Duodenal mucosa (tissue), 2 donors: ENCODE measurements around the gene C6orf141.

Experiments used
- H3K27ac ChIP-seq: one replicate; pipeline ENCODE4 v1.7.0; 2013; ENCODE audit warnings: low read depth, low read length
- H3K27me3 ChIP-seq, 2 donors: one replicate each; pipeline ENCODE4 v1.7.0; 2013; ENCODE audit warnings: low read length in 2 of 2, control low read depth in 1 of 2; ENCODE audit not compliant: insufficient read depth in 2 of 2, control insufficient read depth in 1 of 2
- H3K36me3 ChIP-seq, 2 donors: one replicate each; pipeline ENCODE4 v1.7.0; 2013; ENCODE audit warnings: low read length in 2 of 2, control low read depth in 1 of 2; ENCODE audit not compliant: insufficient read depth in 2 of 2, control insufficient read depth in 1 of 2
- H3K4me1 ChIP-seq, 2 donors: one replicate each; pipeline ENCODE4 v1.7.0; 2013; ENCODE audit warnings: low read length in 2 of 2, control low read depth in 1 of 2; ENCODE audit not compliant: insufficient read depth in 2 of 2, control insufficient read depth in 1 of 2
- H3K4me3 ChIP-seq, 2 donors: one replicate each; pipeline ENCODE4 v1.7.0; 2013; ENCODE audit warnings: low read length in 2 of 2, low read depth in 1 of 2
- H3K9ac ChIP-seq, 2 donors: one replicate each; pipeline ENCODE4 v1.7.0; 2013; ENCODE audit warnings: low read length in 2 of 2, low read depth in 1 of 2
- H3K9me3 ChIP-seq, 2 donors: one replicate each; pipeline ENCODE4 v1.7.0; 2013; ENCODE audit warnings: low read length in 2 of 2, control low read depth in 1 of 2; ENCODE audit not compliant: control insufficient read depth in 1 of 2

C6orf141 gene

GRCh38 chr6:49519660-49520059 is 30.8 kb upstream of the C6orf141 start:
- Histone ChIP-seq H3K36me3 (no peaks in the 10 kb centered on the region), H3K9ac (no peak overlapping the region), H3K4me3 (no peak overlapping the region), H3K27me3 (no peaks in the 10 kb centered on the region), H3K9me3 (no peaks in the 10 kb centered on the region), H3K27ac (no peak overlapping the region), H3K4me1 (peaks cover 0 to 14% of the 10 kb centered on the region in 2 donors)

GRCh38 chr6:49522710-49523593 is 27.5 kb upstream of the C6orf141 start:
- H3K4me3 ChIP-seq, result no peak overlapping the region
- H3K9me3 ChIP-seq, result no peaks in the 10 kb centered on the region
- H3K36me3 ChIP-seq, result no peaks in the 10 kb centered on the region
- peaks cover 0 to 14% of the 10 kb centered on the region in 2 donors for H3K4me1 ChIP-seq
- H3K27me3 ChIP-seq, result no peaks in the 10 kb centered on the region
- H3K27ac ChIP-seq, result no peak overlapping the region
- no peak overlapping the region for H3K9ac ChIP-seq

- Histone ChIP-seq H3K4me3 (no peak overlapping the region), H3K4me1 (peaks cover 0 to 14% of the 10 kb centered on the region in 2 donors), H3K27ac (no peak overlapping the region), H3K9me3 (no peaks in the 10 kb centered on the region), H3K27me3 (no peaks in the 10 kb centered on the region), H3K36me3 (no peaks in the 10 kb centered on the region), H3K9ac (no peak overlapping the region)
Measured at GRCh38 chr6:49523901-49524300, 26.6 kb upstream of the C6orf141 start.

- Histone ChIP-seq H3K4me3 (no peak overlapping the region), H3K27me3 (no peaks in the 10 kb centered on the region), H3K4me1 (peaks cover 0 to 14% of the 10 kb centered on the region in 2 donors), H3K9ac (no peak overlapping the region), H3K36me3 (no peaks in the 10 kb centered on the region), H3K9me3 (no peaks in the 10 kb centered on the region), H3K27ac (no peak overlapping the region)
Measured at GRCh38 chr6:49524541-49524940, 25.9 kb upstream of the C6orf141 start.

GRCh38 chr6:49526598-49526997 is 23.9 kb upstream of the C6orf141 start:
- H3K4me1 ChIP-seq, result peaks cover 0 to 14% of the 10 kb centered on the region in 2 donors
- H3K27me3 ChIP-seq, result no peaks in the 10 kb centered on the region

GRCh38 chr6:49527320-49527719 is 23.1 kb upstream of the C6orf141 start:
- H3K36me3 ChIP-seq, result no peaks in the 10 kb centered on the region

More at GRCh38 chr6:49526598-49526997, 23.9 kb upstream of the C6orf141 start:
- Histone ChIP-seq H3K9ac (no peak overlapping the region), H3K4me3 (no peak overlapping the region), H3K36me3 (no peaks in the 10 kb centered on the region), H3K9me3 (no peaks in the 10 kb centered on the region), H3K27ac (no peak overlapping the region)

GRCh38 chr6:49528571-49528970 is 21.9 kb upstream of the C6orf141 start:
- no peak overlapping the region for H3K4me3 ChIP-seq
- no peak overlapping the region for H3K9ac ChIP-seq
- H3K27ac ChIP-seq, result no peak overlapping the region
- no peaks in the 10 kb centered on the region for H3K27me3 ChIP-seq
- H3K4me1 ChIP-seq, result peaks cover 0 to 6% of the 10 kb centered on the region in 2 donors
- H3K36me3 ChIP-seq, result no peaks in the 10 kb centered on the region
- no peaks in the 10 kb centered on the region for H3K9me3 ChIP-seq

More at GRCh38 chr6:49527320-49527719, 23.1 kb upstream of the C6orf141 start:
- no peak overlapping the region for H3K4me3 ChIP-seq
- H3K9ac ChIP-seq, result no peak overlapping the region
- peaks cover 0 to 14% of the 10 kb centered on the region in 2 donors for H3K4me1 ChIP-seq
- no peaks in the 10 kb centered on the region for H3K9me3 ChIP-seq
- no peaks in the 10 kb centered on the region for H3K27me3 ChIP-seq
- H3K27ac ChIP-seq, result no peak overlapping the region

GRCh38 chr6:49530141-49530776 is 20.2 kb upstream of the C6orf141 start:
- no peaks in the 10 kb centered on the region for H3K36me3 ChIP-seq
- H3K4me3 ChIP-seq, result no peak overlapping the region
- H3K4me1 ChIP-seq, result no peaks in the 10 kb centered on the region
- H3K9ac ChIP-seq, result no peak overlapping the region
- no peaks in the 10 kb centered on the region for H3K27me3 ChIP-seq
- no peaks in the 10 kb centered on the region for H3K9me3 ChIP-seq
- H3K27ac ChIP-seq, result no peak overlapping the region

- Histone ChIP-seq H3K27ac (no peak overlapping the region), H3K9me3 (no peaks in the 10 kb centered on the region), H3K4me1 (no peaks in the 10 kb centered on the region), H3K36me3 (no peaks in the 10 kb centered on the region), H3K4me3 (peak overlapping the region in 1 of 2 donors; percentile 25), H3K9ac (no peak overlapping the region), H3K27me3 (no peaks in the 10 kb centered on the region)
Measured at GRCh38 chr6:49531774-49532569, 18.5 kb upstream of the C6orf141 start.

GRCh38 chr6:49535795-49536194 is 14.7 kb upstream of the C6orf141 start:
- no peak overlapping the region for H3K9ac ChIP-seq
- no peak overlapping the region for H3K27ac ChIP-seq
- no peaks in the 10 kb centered on the region for H3K27me3 ChIP-seq
- peaks cover 0 to 5% of the 10 kb centered on the region in 2 donors for H3K4me1 ChIP-seq
- no peak overlapping the region for H3K4me3 ChIP-seq
- H3K36me3 ChIP-seq, result no peaks in the 10 kb centered on the region
- no peaks in the 10 kb centered on the region for H3K9me3 ChIP-seq
